Fibroblast of mammary gland (primary cell): ENCODE data around the gene SNX1.

Experiments used
- DNase-seq: peaks from one replicate; pipeline ENCODE4 v3.0.0-alpha.2; 2010; ENCODE audit warnings: low read depth
- H3K4me3 ChIP-seq: 2 replicates; pipeline ENCODE4 v1.5.1; 2011; ENCODE audit warnings: low read depth, mild to moderate bottlenecking, low read length, moderate library complexity; ENCODE audit not compliant: control insufficient read depth
- CTCF ChIP-seq: conservative IDR thresholded peaks from 2 replicates; pipeline ENCODE4 v1.5.1; 2011; ENCODE audit warnings: low read depth, low read length, inconsistent platforms; ENCODE audit not compliant: control insufficient read depth, insufficient read depth

SNX1 gene

GRCh38 chr15:64137226-64137833, 41.5 kb downstream of the SNX1 start:
- TF ChIP-seq CTCF = no peak
- H3K4me3 ChIP-seq = no peak overlapping the region
- no peak for DNase-seq

- no peak for TF ChIP-seq CTCF
- no peak overlapping the region for H3K4me3 ChIP-seq
- DNase-seq = no peak
Observed at GRCh38 chr15:64138331-64138941, 42.7 kb downstream of the SNX1 start.

GRCh38 chr15:64141798-64142512, 46.2 kb downstream of the SNX1 start:
- DNase-seq = no peak
- no peak overlapping the region for H3K4me3 ChIP-seq
- TF ChIP-seq CTCF = no peak

GRCh38 chr15:64143276-64143675, 47.5 kb downstream of the SNX1 start:
- no peak for DNase-seq
- H3K4me3 ChIP-seq = no peak overlapping the region
- TF ChIP-seq CTCF = no peak

GRCh38 chr15:64144192-64144564, 48.4 kb downstream of the SNX1 start:
- DNase-seq = no peak
- no peak for TF ChIP-seq CTCF
- H3K4me3 ChIP-seq = no peak overlapping the region

GRCh38 chr15:64144565-64145281, 48.9 kb downstream of the SNX1 start:
- DNase-seq = no peak
- no peak for TF ChIP-seq CTCF
- no peak overlapping the region for H3K4me3 ChIP-seq
